Ovary (tissue), 9 donors: ENCODE measurements around the gene CHAC1. TPM values are rescaled to one million over a fixed set of nuclear protein-coding genes. Genes with fewer than 3 reads are reported as not detected.
"Not testable (repeated sequence)": the region's sequence is repeated elsewhere in the genome, so short reads cannot be mapped to it uniquely, and the experiment has no call there.

Source experiments
- DNase-seq, 5 donors: peaks; one replicate each; pipeline ENCODE4 v3.0.0-alpha.2; 2019 to 2020
- H3K27ac ChIP-seq, 2 donors: fragments of 200-600 bp; one replicate each; pipeline versions ENCODE4 v1.5.1 to v1.8.0; 2019 to 2022
- H3K27me3 ChIP-seq: fragments of 200-600 bp; one replicate; pipeline ENCODE4 v1.8.0; 2022
- H3K36me3 ChIP-seq: fragments of 200-600 bp; sonication (generic); one replicate; pipeline ENCODE4 v1.5.1; 2019
- H3K4me1 ChIP-seq: one replicate; pipeline ENCODE4 v1.8.1; 2013; ENCODE audit warnings: mild to moderate bottlenecking, moderate library complexity; ENCODE audit not compliant: insufficient read depth
- H3K4me3 ChIP-seq: fragments of 200-600 bp; sonication (generic); one replicate; pipeline ENCODE4 v1.5.1; 2017
- H3K9me3 ChIP-seq, 2 donors: fragments of 200-600 bp in 1 of 2; sonication (generic) in 1 of 2; one replicate each; pipeline versions ENCODE4 v1.5.1 to v1.8.1; 2013 to 2019; ENCODE audit warnings: mild to moderate bottlenecking in 1 of 2, moderate library complexity in 1 of 2
- EP300 ChIP-seq: sonication (generic); formaldehyde crosslinking; IDR thresholded peaks from one replicate; pipeline ENCODE4 v1.6.1; 2017; ENCODE audit warnings: antibody characterized with exemption
- POLR2A ChIP-seq: fragments of 450-650 bp; IDR thresholded peaks from one replicate; pipeline ENCODE4 v1.6.1; 2017; ENCODE audit warnings: antibody characterized with exemption, mild to moderate bottlenecking, moderate library complexity
- WGBS, 3 donors: extraction: QIAGEN DNeasy Blood & Tissue Kit in 1 of 3; methylation state at CpG; one replicate each; pipeline versions ENCODE4 v1.1.5 to v1.1.7; 2013 to 2017; 5-methylcytosine and 5-hydroxymethylcytosine counted together
- intact Hi-C, 4 donors: fragments of 100-400 bp; cut with DNase I; formaldehyde crosslinking; loops; one replicate each; pipeline versions ENCODE4 v1.11.0 to v1.15.1; 2022 to 2023
- polyA plus RNA-seq, 2 donors: library from polyadenylated mRNA; stranded (reverse); fragments of 200-250 nt in 1 of 2; fragments of 350-450 nt in 1 of 2; fragmentation: Illumina TruSeq in 1 of 2; extraction: RNeasy Lipid Tissue Mini Kit (QIAGEN cat#74804) in 1 of 2; gene quantifications; one replicate each; pipeline ENCODE4 v1.2.3, GENCODE V29; 2013 to 2014
- total RNA-seq, 7 donors: library from RNA; depleted of rRNA in 2 of 7; stranded (reverse); fragments of >200 nt in 2 of 7; fragmentation: NEBNext Ultra II Directional in 3 of 7; extraction: Animal tissue kit (Norgen Biotek cat#: 25700) in 3 of 7; gene quantifications; one replicate each; pipeline versions ENCODE4 v1.1.0 to v1.2.4, GENCODE V29; 2016 to 2023
- TF ChIP-seq, protein P1 (sequence below), 3 donors: fragments of 450-650 bp in 2 of 3; fragments of 200-600 bp in 1 of 3; IDR thresholded peaks; one replicate each; pipeline versions ENCODE4 v1.5.1 to v1.8.0; 2016 to 2022; ENCODE audit warnings: antibody characterized with exemption in 3 of 3, mild to moderate bottlenecking in 1 of 3
- donor health status: DM: no; HTN: no; CAD: no; lungs with moderate emphysema.
- donor health status: DM: no; HTN: no; CAD: no.
- donor health status: Bipolar disorder and iron deficiency.
- donor health status: DM: yes; HTN: yes; CAD: no.
- donor health status: DM: no; HTN: no; CAD: no.
- donor health status: DM: yes; HTN: yes; CAD: no.

The CHAC1 gene
- total and polyA plus RNA-seq, 9 donors = 0.18 to 146 (median 2.1) TPM

DNA sequence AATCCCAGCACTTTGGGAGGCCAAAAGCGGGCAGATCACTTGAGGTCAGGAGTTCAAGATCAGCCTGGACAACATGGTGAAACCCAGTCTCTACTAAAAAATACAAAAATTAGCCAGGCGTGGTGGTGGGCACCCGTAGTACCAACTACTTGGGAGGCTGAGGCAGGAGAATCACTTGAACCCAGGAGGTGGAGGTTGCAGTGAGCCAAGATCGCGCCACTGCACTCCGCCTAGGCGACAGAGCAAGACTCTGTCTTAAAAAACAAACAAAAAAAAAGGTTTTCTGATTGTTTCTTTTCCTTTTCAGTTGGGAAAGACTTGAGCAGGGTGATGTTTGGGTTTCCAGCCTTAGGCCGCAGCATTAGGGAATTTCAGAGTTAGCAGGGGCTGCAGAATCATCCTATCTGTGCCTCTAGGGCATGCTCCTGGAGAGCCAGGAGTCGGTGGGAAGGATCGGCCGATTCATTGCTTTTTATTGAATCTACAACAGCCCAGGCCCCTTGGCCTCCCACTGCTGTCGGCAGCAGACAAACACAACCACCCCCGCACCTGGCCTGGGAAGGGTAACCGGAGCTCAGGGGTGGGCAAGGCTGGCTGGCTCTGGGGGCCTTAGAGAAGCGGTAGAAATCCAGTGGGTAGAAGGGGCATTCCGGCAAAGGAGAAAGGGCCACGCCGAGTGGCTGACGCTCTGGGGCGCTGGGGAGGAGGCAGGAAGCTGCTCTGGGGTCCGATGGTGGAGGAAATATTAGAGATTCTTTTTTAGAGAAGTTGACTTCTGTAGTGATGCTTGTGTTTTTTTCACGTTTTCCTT, 6.3 kb downstream of the CHAC1 start:
- H3K36me3 ChIP-seq = no peaks in the 10 kb centered on the region
- H3K27ac ChIP-seq = no peak overlapping the region
- no peaks in the 10 kb centered on the region for H3K4me1 ChIP-seq
- no peak overlapping the region for H3K4me3 ChIP-seq
- no peaks in the 10 kb centered on the region for H3K9me3 ChIP-seq
- 48 to 64% (median 48%) methylated on average over 22 of the region's 22 CpGs for WGBS, 3 donors
- DNase-seq = no peak
- no peaks in the 10 kb centered on the region for H3K27me3 ChIP-seq
- no peak for TF ChIP-seq POLR2A
- TF ChIP-seq EP300 = no peak
- TF ChIP-seq, protein P1, sequence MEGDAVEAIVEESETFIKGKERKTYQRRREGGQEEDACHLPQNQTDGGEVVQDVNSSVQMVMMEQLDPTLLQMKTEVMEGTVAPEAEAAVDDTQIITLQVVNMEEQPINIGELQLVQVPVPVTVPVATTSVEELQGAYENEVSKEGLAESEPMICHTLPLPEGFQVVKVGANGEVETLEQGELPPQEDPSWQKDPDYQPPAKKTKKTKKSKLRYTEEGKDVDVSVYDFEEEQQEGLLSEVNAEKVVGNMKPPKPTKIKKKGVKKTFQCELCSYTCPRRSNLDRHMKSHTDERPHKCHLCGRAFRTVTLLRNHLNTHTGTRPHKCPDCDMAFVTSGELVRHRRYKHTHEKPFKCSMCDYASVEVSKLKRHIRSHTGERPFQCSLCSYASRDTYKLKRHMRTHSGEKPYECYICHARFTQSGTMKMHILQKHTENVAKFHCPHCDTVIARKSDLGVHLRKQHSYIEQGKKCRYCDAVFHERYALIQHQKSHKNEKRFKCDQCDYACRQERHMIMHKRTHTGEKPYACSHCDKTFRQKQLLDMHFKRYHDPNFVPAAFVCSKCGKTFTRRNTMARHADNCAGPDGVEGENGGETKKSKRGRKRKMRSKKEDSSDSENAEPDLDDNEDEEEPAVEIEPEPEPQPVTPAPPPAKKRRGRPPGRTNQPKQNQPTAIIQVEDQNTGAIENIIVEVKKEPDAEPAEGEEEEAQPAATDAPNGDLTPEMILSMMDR (IDR thresholded peaks at IDR 0.05) = no peak
- intact Hi-C loops = no loop called here

DNA sequence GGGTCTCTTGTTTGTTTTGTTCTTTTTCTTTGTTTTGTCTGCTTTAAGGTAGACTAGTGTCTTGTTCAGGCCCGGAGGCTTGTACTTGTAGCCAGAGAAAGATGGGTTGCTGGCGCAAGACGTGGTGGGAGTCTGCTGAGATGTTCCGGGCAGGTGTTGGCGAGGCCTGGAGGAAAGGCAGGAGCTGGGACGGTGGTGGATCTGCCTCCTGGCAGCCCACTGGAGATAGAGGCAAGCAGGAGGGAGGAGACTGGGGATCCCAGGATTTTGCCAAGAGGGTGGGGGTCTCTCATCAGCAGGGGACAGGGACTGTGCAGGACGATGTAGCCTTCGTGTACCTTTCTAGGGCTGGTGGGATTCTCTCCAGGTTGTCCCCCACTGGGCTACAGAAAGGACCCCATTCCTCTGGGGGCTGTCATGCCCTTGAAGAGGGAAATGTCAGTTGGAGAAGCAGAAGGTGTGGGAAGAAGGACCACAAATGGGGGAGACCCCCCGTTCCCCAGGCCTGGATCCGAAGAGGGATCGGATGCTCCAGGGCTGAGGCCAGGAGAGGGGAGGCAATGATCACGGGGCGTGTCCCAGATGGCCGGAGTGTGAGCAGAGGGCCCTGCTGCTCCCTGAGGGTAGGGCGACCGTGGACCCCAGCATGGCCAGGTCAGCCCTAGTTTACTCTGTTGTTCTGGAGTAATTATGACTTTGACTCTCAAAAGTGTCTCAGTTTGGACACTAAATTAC, 7.0 kb downstream of the CHAC1 start:
- no peak for DNase-seq
- 78 to 83% (median 81%) methylated on average over 16 of the region's 16 CpGs for WGBS, 3 donors
- H3K4me3 ChIP-seq = no peak overlapping the region
- no peak overlapping the region for H3K27ac ChIP-seq
- H3K4me1 ChIP-seq = no peaks in the 10 kb centered on the region
- intact Hi-C loops = no loop called here
- TF ChIP-seq, protein P1 (IDR thresholded peaks at IDR 0.05) = no peak
- TF ChIP-seq POLR2A = no peak
- no peak for TF ChIP-seq EP300
- no peaks in the 10 kb centered on the region for H3K36me3 ChIP-seq
- H3K9me3 ChIP-seq = no peaks in the 10 kb centered on the region
- no peaks in the 10 kb centered on the region for H3K27me3 ChIP-seq

DNA sequence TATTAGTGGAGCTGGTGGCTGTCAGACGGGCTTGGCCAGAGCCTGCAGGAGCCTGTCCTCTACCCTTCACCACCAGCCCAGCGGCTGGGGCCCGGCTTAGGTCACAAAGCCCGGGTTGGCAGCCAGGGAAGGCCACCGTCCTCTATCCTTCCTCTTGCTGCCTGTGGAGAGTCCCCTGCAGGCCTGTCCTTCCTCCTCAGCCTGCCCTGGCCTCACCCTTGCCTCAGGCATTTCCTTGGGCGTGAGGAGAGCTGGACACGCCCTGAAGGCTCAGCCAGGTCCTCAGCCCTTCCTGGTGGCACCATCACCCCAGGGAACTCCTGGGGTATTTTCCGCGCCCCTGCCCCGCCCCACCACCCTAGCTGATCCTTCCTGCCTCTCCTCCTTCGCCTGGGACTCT, 7.7 kb downstream of the CHAC1 start:
- H3K4me1 ChIP-seq = peaks cover 4% of the 10 kb centered on the region
- H3K27me3 ChIP-seq = no peaks in the 10 kb centered on the region
- intact Hi-C loops = no loop called here
- TF ChIP-seq EP300 (no peak), POLR2A (no peak)
- TF ChIP-seq, protein P1 (IDR thresholded peaks at IDR 0.05) = no peak
- 89 to 96% (median 95%) methylated on average over 11 of the region's 11 CpGs for WGBS, 3 donors
- no peak overlapping the region for H3K4me3 ChIP-seq
- H3K27ac ChIP-seq = no peak overlapping the region
- DNase-seq = no peak
- no peaks in the 10 kb centered on the region for H3K36me3 ChIP-seq
- no peaks in the 10 kb centered on the region for H3K9me3 ChIP-seq

DNA sequence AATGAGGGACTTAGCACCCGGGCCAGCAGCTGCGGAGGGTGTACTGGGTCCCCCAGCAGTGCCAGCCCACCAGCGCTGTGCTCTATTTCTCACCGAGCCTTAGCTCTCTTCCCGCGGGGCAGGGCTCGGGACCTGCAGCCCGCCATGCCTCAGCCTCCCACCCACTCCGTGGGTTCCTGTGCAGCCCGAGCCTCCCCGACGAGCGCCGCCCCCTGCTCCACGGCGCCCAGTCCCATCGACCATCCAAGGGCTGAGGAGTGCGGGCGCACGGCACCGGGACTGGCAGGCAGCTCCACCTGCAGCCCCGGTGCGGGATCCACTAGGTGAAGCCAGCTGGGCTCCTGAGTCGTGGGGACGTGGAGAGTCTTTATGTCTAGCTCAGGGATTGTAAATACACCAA, 8.5 kb downstream of the CHAC1 start:
- WGBS, 3 donors = 91 to 93% (median 91%) methylated on average over 19 to 25 of the region's 25 CpGs

DNA sequence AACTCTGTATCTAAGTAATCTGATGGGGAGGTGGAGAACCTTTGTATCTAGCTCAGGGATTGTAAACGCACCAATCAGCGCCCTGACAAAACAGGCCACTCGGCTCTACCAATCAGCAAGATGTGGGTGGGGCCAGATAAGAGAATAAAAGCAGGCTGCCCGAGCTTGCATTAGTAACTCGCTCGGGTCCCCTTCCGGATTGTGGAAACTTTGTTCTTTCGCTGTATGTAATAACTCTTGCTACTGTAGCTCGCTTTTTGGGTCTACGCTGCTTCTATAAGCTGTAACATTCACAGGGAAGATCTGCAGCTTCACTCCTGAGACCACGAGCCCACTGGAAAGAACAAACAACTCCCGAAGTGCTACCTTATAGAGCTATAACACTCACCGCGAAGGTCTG, 9.0 kb downstream of the CHAC1 start:
- intact Hi-C loops = not testable (repeated sequence)
- 94 to 96% (median 95%) methylated on average over 14 of the region's 14 CpGs for WGBS, 3 donors

More for the DNA sequence above, 8.5 kb downstream of the CHAC1 start:
- H3K27ac ChIP-seq, DNase-seq, H3K27me3 ChIP-seq, H3K9me3 ChIP-seq, intact Hi-C loops, H3K4me3 ChIP-seq, H3K36me3 ChIP-seq, H3K4me1 ChIP-seq: not testable (repeated sequence)

More for the DNA sequence above, 9.0 kb downstream of the CHAC1 start:
- not testable (repeated sequence) for H3K9me3 ChIP-seq, DNase-seq, H3K27me3 ChIP-seq, H3K4me3 ChIP-seq, H3K36me3 ChIP-seq, H3K4me1 ChIP-seq, H3K27ac ChIP-seq
